Nephron progenitor cell (in vitro differentiated cells): ENCODE results near the gene TIMP2.
A peak's percentile ranks its signal among the peaks of the same experiment; 100 is the strongest.

Source experiments
- DNase-seq: peaks from one replicate; pipeline ENCODE4 v3.0.0; 2021
- H3K27ac Mint-ChIP-seq: 2 replicates; pipeline ENCODE4 v1.8.0; 2021; ENCODE audit warnings: mild to moderate bottlenecking, moderate library complexity, mixed read lengths
- H3K27me3 Mint-ChIP-seq: 2 replicates; pipeline ENCODE4 v1.8.0; 2021; ENCODE audit warnings: mild to moderate bottlenecking, low read depth, mixed read lengths; ENCODE audit not compliant: poor library complexity
- H3K36me3 Mint-ChIP-seq: 2 replicates; pipeline ENCODE4 v1.8.0; 2021; ENCODE audit warnings: low read depth, mixed read lengths
- H3K4me1 Mint-ChIP-seq: 2 replicates; pipeline ENCODE4 v1.8.0; 2021; ENCODE audit warnings: mixed read lengths
- H3K4me3 Mint-ChIP-seq: 2 replicates; pipeline ENCODE4 v1.8.0; 2021; ENCODE audit warnings: mild to moderate bottlenecking, moderate library complexity, mixed read lengths
- H3K9me3 Mint-ChIP-seq: 2 replicates; pipeline ENCODE4 v1.8.0; 2021; ENCODE audit warnings: mild to moderate bottlenecking, moderate library complexity, mixed read lengths
- TF ChIP-seq, protein P1 (sequence below): fragments of 200-600 bp; sonication (generic); IDR thresholded peaks from 2 replicates; pipeline ENCODE4 v1.5.0; 2021; ENCODE audit warnings: antibody characterized with exemption

Gene TIMP2

DNA sequence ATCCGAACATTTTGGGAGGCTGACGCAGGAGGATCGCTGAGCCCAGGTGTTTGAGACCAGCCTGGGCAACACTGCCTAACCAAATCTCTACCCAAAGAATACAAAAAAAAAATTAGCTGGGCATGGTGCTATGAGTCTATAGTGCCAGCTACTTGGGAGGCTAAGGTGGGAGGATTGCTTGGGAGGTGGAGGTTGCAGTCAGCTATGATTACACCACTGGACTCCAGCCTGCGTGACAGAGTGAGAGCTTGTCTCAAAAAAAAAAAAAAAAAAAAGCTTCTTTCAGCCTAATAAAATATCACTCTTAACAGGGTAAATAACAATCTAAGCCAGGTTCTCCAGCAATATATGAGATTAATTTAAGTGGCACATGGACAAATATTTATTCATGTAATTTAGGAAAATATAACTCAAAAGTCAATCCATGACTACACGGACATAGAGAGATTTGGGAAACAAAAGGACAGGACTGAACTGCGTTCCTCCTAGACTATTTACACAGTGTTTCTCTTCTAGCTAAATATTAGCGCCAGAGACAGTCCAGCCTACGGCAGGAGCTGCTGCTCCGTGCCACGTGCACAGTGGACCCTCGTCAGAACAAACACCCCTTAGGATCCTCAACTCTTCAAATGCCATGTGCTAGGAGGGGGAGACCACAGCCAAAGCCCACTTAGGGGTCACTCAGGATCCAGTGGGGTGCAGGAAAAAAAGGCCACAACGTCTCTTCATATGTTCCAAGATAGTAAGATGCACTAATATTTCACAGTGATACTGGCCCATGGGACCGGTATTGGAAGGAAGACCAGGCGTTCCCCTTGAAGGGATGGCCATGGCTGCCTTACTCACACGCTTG lies 93.3 kb downstream of the TIMP2 start:
- no peak overlapping the region for H3K4me3 Mint-ChIP-seq
- H3K4me1 Mint-ChIP-seq = no peaks in the 10 kb centered on the region
- peak overlapping the region; percentile 69 for H3K27ac Mint-ChIP-seq
- no peaks in the 10 kb centered on the region for H3K9me3 Mint-ChIP-seq
- H3K36me3 Mint-ChIP-seq = peaks cover 79% of the 10 kb centered on the region
- TF ChIP-seq, protein P1, sequence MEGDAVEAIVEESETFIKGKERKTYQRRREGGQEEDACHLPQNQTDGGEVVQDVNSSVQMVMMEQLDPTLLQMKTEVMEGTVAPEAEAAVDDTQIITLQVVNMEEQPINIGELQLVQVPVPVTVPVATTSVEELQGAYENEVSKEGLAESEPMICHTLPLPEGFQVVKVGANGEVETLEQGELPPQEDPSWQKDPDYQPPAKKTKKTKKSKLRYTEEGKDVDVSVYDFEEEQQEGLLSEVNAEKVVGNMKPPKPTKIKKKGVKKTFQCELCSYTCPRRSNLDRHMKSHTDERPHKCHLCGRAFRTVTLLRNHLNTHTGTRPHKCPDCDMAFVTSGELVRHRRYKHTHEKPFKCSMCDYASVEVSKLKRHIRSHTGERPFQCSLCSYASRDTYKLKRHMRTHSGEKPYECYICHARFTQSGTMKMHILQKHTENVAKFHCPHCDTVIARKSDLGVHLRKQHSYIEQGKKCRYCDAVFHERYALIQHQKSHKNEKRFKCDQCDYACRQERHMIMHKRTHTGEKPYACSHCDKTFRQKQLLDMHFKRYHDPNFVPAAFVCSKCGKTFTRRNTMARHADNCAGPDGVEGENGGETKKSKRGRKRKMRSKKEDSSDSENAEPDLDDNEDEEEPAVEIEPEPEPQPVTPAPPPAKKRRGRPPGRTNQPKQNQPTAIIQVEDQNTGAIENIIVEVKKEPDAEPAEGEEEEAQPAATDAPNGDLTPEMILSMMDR = no peak
- H3K27me3 Mint-ChIP-seq = no peaks in the 10 kb centered on the region
- DNase-seq = no peak

DNA sequence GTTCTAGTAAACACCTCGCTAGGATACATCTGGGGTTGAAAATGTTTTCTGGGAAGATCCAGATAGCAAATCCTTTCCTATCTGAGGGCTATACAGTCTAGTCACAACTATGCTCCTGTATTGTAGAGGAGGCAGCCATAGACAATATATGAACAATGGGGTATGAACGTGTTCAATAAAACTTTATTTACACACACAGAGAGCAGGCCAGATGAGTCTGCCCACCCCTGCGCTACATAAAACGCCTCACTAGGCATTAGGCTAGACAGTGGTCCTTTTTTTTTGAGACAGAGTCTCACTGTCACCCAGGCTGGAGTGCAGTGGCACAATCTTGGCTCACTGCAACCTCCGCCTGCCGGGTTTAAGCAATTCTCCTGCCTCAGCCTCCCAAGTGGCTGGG lies 95.7 kb downstream of the TIMP2 start:
- H3K27ac Mint-ChIP-seq = no peak overlapping the region
- TF ChIP-seq, protein P1 = no peak
- H3K36me3 Mint-ChIP-seq = peaks cover 71% of the 10 kb centered on the region
- no peaks in the 10 kb centered on the region for H3K4me1 Mint-ChIP-seq
- DNase-seq = no peak
- H3K4me3 Mint-ChIP-seq = no peak overlapping the region
- no peaks in the 10 kb centered on the region for H3K27me3 Mint-ChIP-seq
- H3K9me3 Mint-ChIP-seq = no peaks in the 10 kb centered on the region

DNA sequence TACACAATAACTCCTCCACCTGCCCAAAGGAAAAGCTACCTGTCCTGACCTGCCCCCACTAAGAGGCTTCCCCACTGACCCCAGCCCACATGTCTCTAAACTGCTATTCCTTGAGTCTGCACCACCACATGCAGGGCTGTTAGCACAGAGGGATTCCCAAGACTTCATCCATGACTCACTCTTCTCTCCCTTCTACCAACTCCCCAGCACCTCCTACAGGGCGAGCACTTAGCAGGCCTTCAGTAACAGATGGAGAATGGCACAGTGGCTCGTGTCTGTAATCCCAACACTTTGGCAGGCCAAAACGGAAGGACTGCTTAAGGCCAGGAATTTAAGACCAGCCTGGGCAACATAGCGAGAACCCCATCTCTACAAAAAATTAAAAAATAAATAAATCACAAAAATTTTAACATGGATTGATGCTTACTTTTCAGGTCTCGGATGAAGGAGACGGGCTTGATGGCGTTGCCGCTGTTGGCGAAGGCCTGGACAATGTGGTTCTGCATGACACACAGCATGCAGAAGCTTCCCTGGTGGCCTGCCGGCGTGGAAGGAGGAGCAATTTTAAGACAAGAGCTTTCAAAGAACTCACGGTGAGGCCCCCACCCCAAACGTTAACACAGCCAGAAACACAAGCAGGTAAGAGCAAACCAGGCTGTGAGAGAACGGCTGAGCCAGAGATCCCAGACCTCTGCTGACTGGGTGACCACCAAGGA lies 96.6 kb downstream of the TIMP2 start:
- Mint-ChIP-seq H3K27ac (peak overlapping the region; percentile 25), H3K4me1 (peaks cover 5% of the 10 kb centered on the region), H3K36me3 (peaks cover 73% of the 10 kb centered on the region), H3K27me3 (no peaks in the 10 kb centered on the region), H3K9me3 (no peaks in the 10 kb centered on the region), H3K4me3 (no peak overlapping the region)
- TF ChIP-seq, protein P1 = no peak
- no peak for DNase-seq

DNA sequence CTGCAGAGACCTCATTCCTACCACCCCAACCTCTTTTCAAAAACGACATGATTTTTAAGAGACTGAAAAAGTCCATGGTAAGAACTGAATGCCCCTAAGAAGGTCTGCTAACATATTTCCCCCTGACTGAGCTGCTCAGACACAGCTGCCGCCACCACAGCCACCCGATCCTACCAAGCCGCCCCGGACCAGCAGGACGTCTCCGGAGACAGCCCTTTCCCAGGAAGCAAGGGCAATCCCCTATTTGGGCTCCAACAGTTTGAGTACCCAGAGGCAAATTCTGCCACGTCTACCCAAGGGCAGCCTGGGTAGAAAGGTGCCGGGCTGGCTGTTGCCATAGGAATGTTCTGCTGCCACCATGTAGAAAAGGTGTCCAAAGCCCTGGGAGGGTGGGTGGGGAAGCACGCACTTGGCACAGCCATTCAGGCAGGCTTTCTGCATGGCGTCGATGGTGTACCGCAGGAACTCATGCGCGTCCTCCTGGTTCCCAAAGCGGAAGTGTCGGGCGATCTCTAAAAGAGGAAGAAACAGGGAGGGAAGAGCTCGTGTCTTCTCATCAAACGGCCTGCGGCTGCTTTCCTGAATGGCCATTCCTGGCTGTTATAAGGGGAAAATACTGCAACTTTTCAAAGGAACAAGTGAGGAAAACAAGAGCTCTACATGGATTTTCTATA lies 98.2 kb downstream of the TIMP2 start:
- peaks cover 73% of the 10 kb centered on the region for H3K36me3 Mint-ChIP-seq
- H3K27me3 Mint-ChIP-seq = no peaks in the 10 kb centered on the region
- TF ChIP-seq, protein P1 = no peak
- no peak for DNase-seq
- no peak overlapping the region for H3K27ac Mint-ChIP-seq
- H3K9me3 Mint-ChIP-seq = no peaks in the 10 kb centered on the region
- peaks cover 17% of the 10 kb centered on the region for H3K4me1 Mint-ChIP-seq
- H3K4me3 Mint-ChIP-seq = no peak overlapping the region

DNA sequence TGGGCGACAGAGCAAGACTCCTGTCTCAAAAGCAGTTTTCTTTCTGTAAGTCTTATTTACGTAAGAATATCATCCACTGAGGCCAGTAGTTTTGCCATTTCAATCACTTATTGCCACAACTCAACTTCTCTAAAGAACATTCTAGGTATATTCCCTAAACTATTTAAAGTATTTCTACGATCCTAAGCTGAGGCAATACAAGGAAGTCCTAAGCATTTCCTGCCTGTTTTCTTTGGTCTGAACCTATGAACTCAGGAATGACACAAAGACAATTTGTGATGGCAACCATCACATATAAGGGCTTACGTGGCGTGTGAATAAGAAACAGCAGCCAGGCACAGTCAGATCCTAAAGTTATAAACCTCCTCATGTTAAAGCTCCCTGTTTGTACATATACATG lies 98.8 kb downstream of the TIMP2 start:
- no peak overlapping the region for H3K27ac Mint-ChIP-seq
- peaks cover 72% of the 10 kb centered on the region for H3K36me3 Mint-ChIP-seq
- no peaks in the 10 kb centered on the region for H3K9me3 Mint-ChIP-seq
- no peak for DNase-seq
- H3K4me3 Mint-ChIP-seq = no peak overlapping the region
- TF ChIP-seq, protein P1 = no peak
- peaks cover 17% of the 10 kb centered on the region for H3K4me1 Mint-ChIP-seq
- no peaks in the 10 kb centered on the region for H3K27me3 Mint-ChIP-seq
